Uterine smooth muscle cell (primary cell): Measurements from ENCODE around the gene PACS1. TPM values are rescaled to one million over a fixed set of nuclear protein-coding genes. Genes with fewer than 3 reads are reported as not detected.

Experiments
- total RNA-seq: library from RNA; depleted of rRNA; stranded (reverse); fragments of >200 nt; gene quantifications from 2 replicates; pipeline ENCODE4 v1.2.3, GENCODE V29; 2014

Gene PACS1
- 25.8 and 34.7 TPM in 2 replicates for total RNA-seq

DNA sequence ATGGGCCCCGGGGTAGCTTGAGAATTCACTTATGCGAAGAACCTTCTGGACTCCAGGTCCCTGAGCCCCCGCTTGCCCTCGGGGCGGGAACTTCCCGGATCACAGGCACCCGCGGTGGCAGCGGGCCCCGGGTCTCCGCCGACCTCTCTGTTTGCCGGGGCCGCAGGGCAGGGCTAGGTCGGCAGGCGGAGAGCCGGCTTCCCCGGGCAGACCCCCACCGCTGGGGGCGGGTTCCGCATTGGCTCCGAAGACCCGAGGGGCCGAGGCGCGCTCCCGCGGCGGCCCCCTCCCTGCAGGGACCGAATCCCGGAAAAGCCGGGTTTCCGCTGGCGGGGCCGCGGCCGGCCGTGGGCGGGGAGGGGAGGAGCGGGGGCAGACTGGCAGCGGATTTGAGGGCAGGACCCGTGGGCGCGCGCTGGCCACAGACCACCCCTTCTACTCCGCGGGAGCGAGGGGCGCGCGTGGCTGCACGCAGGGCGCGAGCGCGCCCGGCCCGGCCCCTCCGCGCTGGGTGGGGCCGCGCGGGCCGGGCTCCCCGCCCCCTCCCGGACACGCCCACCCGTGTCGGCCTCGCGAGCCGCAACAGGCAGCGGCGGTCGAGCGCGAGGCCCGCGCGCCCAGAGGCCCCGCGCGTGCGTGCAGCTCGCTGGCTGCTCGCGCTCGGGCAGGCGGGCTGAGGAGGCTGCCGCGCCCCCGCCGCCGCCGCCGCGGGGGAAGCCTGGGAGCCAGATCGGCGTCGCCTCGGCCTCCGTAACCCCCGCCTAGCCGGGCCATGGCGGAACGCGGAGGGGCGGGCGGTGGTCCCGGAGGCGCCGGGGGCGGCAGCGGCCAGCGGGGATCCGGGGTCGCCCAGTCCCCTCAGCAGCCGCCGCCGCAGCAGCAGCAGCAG lies at the start of gene PACS1:
PACS1 (plus strand) TSS at position 558 of the 889 bp plus-strand sequence; CDS start at position 773, 215 bp downstream.

DNA sequence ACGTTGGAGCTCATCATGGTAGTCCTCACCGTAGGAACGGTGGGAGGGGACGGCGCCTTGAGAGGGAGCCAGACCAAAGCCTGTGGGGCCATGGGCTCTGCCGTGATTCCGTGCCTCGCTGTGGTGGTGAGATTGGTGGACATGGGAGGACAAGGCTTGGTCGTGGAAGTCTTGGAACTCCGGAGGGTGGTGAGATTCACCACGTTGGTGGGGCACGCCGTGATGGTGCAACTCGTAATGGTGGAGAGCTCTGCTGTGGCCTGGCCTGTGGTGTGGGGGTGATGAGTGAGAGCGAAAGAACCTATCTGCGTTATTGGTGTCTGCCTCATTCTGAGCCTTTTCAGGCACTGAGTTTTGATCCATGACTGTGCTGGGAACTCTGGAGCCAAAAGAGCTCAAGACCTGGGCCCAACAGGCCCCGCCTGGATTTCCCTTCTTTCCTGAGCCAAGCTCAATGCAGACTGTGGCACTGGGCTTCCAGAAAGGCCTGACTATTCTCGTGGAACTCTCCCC lies 44.0 kb upstream of the PACS1 start, which contains the start of gene CATSPER1:
CATSPER1 (minus strand) TSS at position 463 of the 513 bp plus-strand sequence; CDS start at position 363, 100 bp downstream.

DNA sequence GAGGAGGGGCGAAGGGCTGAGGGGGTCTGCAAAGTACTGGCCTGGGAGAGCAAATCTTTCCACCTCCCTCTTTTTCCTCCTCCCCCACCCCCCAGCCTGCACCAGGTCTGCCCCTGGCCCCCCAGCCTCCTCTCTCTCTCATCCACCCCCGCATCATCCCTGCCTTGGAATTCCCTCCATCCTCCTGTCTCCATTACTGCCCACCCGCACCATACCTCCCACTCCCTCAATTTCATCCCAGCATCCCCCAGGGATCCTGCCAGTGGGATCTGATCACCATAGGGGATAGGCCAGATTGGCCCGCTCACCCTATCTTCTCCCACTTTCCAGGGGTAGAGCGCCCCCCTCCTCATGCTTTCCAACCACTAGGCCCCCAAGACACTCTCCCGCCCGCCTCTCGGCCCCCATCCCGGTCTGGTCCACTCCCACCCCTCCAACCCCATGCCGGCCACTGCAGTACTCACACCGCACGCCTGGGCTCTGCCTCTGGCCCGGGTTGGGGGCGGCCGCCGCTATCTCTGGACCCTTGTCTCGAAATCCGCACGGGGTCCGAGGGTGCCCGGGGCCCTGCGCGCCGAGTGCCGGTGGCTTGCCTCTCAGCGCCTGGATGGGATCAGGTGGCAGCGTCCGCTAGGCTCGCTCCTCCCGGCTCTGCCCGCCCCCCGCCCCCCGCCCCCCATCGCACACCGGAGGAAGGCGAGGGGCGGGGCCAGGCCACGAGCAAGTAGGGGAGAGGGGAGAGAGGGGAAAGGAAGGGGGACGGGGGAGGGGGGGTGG lies 21.3 kb upstream of the PACS1 start, which contains the start of gene GAL3ST3:
GAL3ST3 (minus strand) TSS at position 615 of the 777 bp plus-strand sequence. CDS start 3,746 bp downstream, outside the sequence.

DNA sequence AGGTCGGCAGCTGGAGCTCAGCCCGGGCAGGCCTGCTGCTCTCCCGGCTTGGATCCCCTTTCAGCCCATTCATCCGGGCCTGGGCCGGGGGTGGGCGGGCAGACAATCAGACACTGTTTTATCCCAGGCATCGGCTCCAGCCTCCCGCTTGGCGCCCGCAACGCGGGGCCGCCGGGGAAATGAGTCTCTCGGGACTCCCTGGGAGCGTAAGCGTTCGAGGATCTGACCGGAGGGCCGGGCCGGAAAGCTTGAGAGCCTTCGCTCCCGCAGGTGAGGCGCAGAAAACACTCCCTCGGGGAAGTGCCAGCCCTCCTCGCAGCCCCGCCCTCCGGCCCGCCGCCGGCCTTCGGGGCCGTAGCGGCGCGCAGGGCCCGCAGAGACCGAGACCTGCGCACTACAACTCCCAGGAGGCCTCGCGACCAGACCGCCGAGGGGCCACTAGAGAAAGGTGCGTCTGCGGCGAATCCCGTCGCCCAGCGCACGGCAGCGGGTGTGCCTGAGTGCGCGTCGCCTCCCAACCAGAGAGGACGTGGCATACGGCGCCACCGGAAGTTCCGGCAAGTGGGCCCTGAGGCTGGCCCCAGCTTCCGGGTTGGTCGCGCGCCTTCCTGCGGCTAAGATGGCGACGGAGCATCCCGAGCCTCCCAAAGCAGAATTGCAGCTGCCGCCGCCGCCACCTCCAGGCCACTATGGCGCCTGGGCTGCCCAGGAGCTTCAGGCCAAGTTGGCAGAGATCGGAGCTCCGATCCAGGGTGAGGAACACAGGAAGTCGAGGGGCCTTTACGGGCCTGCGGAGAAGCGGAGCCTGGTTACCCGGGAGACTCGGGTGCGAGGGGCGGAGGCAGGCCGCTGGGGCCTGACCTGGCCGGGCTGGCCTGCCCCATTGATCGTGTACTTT lies 18.1 kb upstream of the PACS1 start, which contains the start of gene SF3B2:
SF3B2 (plus strand) TSS at position 599 of the 898 bp plus-strand sequence; CDS start at position 620, 21 bp downstream.

DNA sequence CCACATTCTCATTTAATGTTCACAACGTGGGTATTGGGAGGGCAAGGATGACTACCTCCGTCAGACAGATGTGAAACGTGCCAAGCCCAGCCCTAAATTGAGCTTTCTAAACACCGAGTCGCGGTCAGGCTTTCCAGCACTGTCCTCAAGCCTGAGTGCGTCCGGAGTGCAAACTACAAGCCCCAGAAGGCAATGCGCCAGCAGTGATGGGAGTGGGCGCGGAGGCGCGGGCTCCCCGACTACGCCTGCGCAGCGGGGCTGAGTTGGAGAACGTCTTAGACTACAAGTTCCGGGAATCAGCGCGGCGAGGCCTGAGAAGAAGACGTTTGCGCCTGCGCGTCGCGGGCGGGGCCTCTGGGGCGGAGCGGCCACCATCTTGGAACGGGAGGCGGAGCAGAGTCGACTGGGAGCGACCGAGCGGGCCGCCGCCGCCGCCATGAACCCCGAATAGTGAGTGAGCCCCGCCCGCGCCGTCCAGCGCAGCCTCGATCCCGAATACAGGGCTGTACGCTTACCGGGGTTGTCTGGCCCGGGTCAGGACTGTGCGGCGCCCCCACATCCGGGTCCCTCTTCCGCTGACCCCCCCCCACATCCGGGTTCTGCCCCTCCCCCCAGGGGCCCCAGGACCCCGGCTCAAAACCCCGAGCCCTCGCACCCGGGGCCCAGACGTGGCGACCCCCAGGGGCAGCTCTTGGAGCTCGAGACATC lies 198.3 kb downstream of the PACS1 start, which contains the start of gene RAB1B:
RAB1B (plus strand) TSS at position 396 of the 708 bp plus-strand sequence; CDS start at position 437, 41 bp downstream.

DNA sequence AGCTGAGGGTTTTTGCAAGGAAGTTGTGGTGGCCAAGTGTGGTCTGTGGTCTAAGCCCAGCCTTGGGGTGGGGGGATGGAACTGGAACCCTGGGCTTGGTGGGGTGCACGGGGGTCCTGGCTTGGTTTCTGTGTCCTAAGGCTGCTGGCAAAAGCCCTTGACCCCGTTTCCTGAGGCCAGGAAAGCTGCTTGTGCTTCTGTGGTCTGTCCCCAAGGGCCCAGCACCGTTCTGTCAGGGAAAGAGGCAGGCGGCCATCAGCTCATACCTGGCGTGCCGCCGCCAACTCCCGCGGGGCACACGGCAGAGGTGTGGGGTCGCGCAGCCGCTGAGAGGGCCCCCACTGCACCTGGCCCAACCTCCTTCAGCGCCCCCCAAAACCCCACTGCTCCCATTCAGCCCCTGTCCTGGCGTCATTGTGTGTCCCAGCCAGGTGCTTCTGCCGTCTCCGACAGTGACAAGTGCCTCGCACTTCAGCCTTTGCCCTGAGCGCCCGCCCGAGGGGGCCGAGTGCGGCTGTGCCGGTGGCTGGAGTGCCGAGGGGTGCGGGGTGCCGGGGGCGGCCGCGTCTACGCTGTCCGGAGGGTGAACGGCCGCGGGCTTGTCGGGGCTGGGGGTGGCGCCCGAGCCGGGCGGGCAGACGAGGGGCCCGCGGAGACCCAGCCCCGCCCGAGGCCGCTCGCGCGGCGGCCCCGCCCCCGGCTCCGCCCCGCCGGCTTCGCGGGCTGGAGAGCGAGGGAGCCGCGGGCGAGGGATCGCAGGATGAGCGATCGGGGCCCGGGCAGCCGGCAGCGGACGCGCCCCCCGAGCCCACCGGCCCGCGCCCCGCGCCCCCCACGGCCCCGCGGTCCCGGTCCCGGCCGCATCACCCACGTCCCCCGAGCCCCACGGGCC lies 207.6 kb downstream of the PACS1 start, which contains the start of gene CNIH2:
CNIH2 (plus strand) TSS at position 705 of the 892 bp plus-strand sequence. CDS start 282 bp downstream, outside the sequence.

DNA sequence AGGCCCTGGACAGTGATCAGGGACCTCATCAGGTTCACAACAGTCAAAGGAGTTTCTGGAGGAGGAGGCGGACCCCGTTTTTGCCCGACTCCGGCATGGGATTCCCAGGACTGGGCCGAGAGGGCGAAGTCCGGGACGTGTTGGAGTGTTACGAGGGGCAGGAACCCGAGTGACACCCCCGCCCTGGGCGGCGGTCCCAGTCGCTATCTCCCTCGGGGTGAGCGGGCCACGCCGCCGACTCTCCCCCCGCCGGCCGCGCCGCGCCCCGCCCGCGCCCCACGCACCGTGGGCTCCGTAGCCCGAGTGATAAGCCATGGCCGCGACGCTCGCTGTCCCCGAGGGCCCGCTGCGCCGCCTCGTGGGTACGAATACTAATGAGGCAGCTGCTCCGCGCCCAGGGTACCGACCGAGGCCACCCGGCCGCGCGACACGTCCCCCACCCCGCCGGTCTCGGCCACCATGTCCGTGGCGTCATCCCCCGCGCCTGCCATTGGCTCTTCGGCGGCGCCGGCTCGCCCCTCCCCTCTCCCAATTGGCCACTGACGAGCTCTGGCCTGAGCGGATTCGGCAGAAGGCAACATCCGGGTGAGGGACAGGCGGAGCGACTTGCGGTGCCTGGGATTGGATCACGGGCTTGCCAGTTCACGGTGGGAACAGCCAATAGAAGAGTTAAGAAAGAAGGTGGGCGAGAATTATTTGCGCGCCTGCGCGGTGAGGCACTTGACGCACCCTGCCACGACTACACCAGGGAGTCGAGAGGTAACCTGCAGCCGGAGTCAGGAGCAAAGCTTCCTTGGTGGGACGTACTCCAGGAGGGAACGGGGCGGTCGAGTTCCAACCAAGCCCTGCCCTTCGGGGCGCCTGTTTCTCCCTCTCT lies 218.8 kb downstream of the PACS1 start, which contains the start of gene YIF1A:
YIF1A (minus strand) TSS at position 473 of the 877 bp plus-strand sequence; CDS start at position 315, 158 bp downstream.

DNA sequence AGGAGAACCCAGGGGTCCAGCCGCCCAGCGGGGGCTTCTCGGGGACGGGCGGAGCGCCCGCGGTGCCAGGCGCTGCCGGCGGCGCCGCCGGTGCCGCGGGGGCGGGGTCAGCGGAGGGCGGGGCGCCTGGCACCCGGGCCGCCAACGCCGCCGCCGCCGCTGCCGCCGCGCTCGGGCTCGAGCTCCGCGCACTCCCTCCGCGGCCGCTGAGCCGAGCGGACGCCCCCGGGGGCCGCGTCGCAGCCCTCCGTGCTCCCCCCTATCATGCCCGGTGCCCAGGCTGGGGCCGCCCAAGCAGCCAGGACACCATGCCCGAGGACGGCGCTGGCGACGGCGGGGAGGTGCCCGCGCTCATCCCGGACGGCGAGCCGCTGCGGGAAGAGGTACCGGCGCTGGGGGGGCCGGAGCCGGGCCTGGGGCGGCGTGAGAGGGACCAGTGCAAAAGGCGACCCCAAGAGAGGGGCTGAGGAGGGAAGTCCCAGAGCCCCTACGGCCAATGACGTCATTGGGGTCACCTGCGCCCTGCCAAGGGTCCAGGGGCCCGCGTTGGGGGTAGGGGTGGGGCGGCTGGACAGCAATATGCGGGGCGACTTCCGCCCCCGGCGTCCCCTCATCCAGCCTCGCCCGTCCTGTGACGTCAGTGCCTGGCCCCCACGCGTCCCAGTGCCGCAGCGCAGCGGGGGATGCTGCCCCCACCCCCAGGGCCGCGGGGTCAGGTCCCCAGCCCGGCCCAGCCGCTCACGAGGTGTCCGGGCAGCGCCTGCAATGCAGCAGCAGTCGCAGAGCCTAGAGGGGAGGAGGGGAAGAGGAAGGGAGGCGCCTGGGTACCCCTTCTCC lies 221.9 kb downstream of the PACS1 start, which contains the start of gene TMEM151A:
TMEM151A (plus strand) TSS at position 189 of the 837 bp plus-strand sequence; CDS start at position 309, 120 bp downstream.

Other genes starting within 250 kb of the PACS1 start
- 0.44 and 0.75 TPM in 2 replicates for gene SNX32, start 236.3 kb upstream of the PACS1 start, total RNA-seq
- gene CFL1, start 212.1 kb upstream of the PACS1 start, total RNA-seq: 904 and 1,254 TPM in 2 replicates
- 61.0 and 61.1 TPM in 2 replicates for gene MUS81, start 209.8 kb upstream of the PACS1 start, total RNA-seq
- gene EFEMP2, start 197.5 kb upstream of the PACS1 start, total RNA-seq: 37.7 and 62.2 TPM in 2 replicates
- 0.12 TPM in 1 of 2 replicates, not detected in the other for gene CTSW, start 190.4 kb upstream of the PACS1 start, total RNA-seq
- gene FIBP, start 181.8 kb upstream of the PACS1 start, total RNA-seq: 185 and 189 TPM in 2 replicates
- 93.9 and 99.7 TPM in 2 replicates for gene CCDC85B, start 179.6 kb upstream of the PACS1 start, total RNA-seq
- gene FOSL1, start 169.9 kb upstream of the PACS1 start, total RNA-seq: 21.4 and 63.9 TPM in 2 replicates
- gene C11orf68, start 151.2 kb upstream of the PACS1 start, total RNA-seq: 28.2 and 37.5 TPM in 2 replicates
- gene DRAP1, start 150.8 kb upstream of the PACS1 start, total RNA-seq: 313 and 580 TPM in 2 replicates
- gene TSGA10IP, start 124.8 kb upstream of the PACS1 start, total RNA-seq: 0.11 and 0.37 TPM in 2 replicates
- 66.6 and 68.2 TPM in 2 replicates for gene SART1, start 108.5 kb upstream of the PACS1 start, total RNA-seq
- gene EIF1AD, start 68.1 kb upstream of the PACS1 start, total RNA-seq: 31.2 and 42.6 TPM in 2 replicates
- 19.3 and 20.2 TPM in 2 replicates for gene BANF1, start 67.8 kb upstream of the PACS1 start, total RNA-seq
- not detected in 2 replicates for gene CST6, start 58.3 kb upstream of the PACS1 start, total RNA-seq
- gene CATSPER1, start 43.8 kb upstream of the PACS1 start, total RNA-seq: under 0.01 TPM in 1 of 2 replicates, not detected in the other
- gene GAL3ST3, start 21.1 kb upstream of the PACS1 start, total RNA-seq: 0.12 TPM in 1 of 2 replicates, not detected in the other
- 157 and 183 TPM in 2 replicates for gene SF3B2, start 17.9 kb upstream of the PACS1 start, total RNA-seq
- gene KLC2, start 187.4 kb downstream of the PACS1 start, total RNA-seq: 27.3 and 28.5 TPM in 2 replicates
- 74.4 and 83.9 TPM in 2 replicates for gene RAB1B, start 198.4 kb downstream of the PACS1 start, total RNA-seq
- 0.11 and 0.25 TPM in 2 replicates for gene CNIH2, start 207.9 kb downstream of the PACS1 start, total RNA-seq
- gene YIF1A, start 218.9 kb downstream of the PACS1 start, total RNA-seq: 185 and 214 TPM in 2 replicates
- under 0.01 and 0.11 TPM in 2 replicates for gene TMEM151A, start 221.6 kb downstream of the PACS1 start, total RNA-seq
- gene CD248, start 246.8 kb downstream of the PACS1 start, total RNA-seq: 97.4 and 103 TPM in 2 replicates